GM08714 (cell line): ENCODE measurements around the gene SLC12A6.

Experiments
- H3K4me3 ChIP-seq: fragments of 200-500 bp; sonication (Bioruptor generic); 2 replicates; pipeline ENCODE4 v1.5.1; 2014; ENCODE audit warnings: mild to moderate bottlenecking, low read length, inconsistent platforms
- ZNF274 ChIP-seq: IDR thresholded peaks from 2 replicates; pipeline ENCODE4 v1.6.1; 2012; ENCODE audit warnings: mild to moderate bottlenecking, low read depth, low read length

The SLC12A6 gene

GRCh38 chr15:34323217-34323616, 14.4 kb downstream of the SLC12A6 start:
- TF ChIP-seq ZNF274, result no peak
- H3K4me3 ChIP-seq, result no peak overlapping the region

GRCh38 chr15:34318277-34319079, 19.1 kb downstream of the SLC12A6 start:
- no peak for TF ChIP-seq ZNF274
- H3K4me3 ChIP-seq, result peak overlapping the region; percentile 99

GRCh38 chr15:34314491-34315490, 22.8 kb downstream of the SLC12A6 start:
- no peak overlapping the region for H3K4me3 ChIP-seq
- TF ChIP-seq ZNF274, result no peak

- no peak overlapping the region for H3K4me3 ChIP-seq
- no peak for TF ChIP-seq ZNF274
Measured at GRCh38 chr15:34311563-34311962, 26.0 kb downstream of the SLC12A6 start.

- TF ChIP-seq ZNF274, result no peak
- H3K4me3 ChIP-seq, result no peak overlapping the region
Measured at GRCh38 chr15:34304613-34305012, 33.0 kb downstream of the SLC12A6 start.

GRCh38 chr15:34301058-34301457, 36.5 kb downstream of the SLC12A6 start:
- no peak for TF ChIP-seq ZNF274
- H3K4me3 ChIP-seq, result no peak overlapping the region

- no peak for TF ChIP-seq ZNF274
- H3K4me3 ChIP-seq, result no peak overlapping the region
Measured at GRCh38 chr15:34297059-34297458, 40.5 kb downstream of the SLC12A6 start.

GRCh38 chr15:34292621-34293020, 45.0 kb downstream of the SLC12A6 start:
- H3K4me3 ChIP-seq, result no peak overlapping the region
- TF ChIP-seq ZNF274, result no peak

GRCh38 chr15:34284937-34285336, 52.6 kb downstream of the SLC12A6 start:
- TF ChIP-seq ZNF274, result no peak
- H3K4me3 ChIP-seq, result no peak overlapping the region

GRCh38 chr15:34282384-34282783, 55.2 kb downstream of the SLC12A6 start:
- no peak for TF ChIP-seq ZNF274
- no peak overlapping the region for H3K4me3 ChIP-seq

- H3K4me3 ChIP-seq, result no peak overlapping the region
- TF ChIP-seq ZNF274, result no peak
Measured at GRCh38 chr15:34280193-34280592, 57.4 kb downstream of the SLC12A6 start.

- H3K4me3 ChIP-seq, result no peak overlapping the region
- no peak for TF ChIP-seq ZNF274
Measured at GRCh38 chr15:34279368-34279767, 58.2 kb downstream of the SLC12A6 start.

GRCh38 chr15:34275721-34276120, 61.9 kb downstream of the SLC12A6 start:
- H3K4me3 ChIP-seq, result no peak overlapping the region
- TF ChIP-seq ZNF274, result no peak

- TF ChIP-seq ZNF274, result no peak
- no peak overlapping the region for H3K4me3 ChIP-seq
Measured at GRCh38 chr15:34275154-34275553, 62.4 kb downstream of the SLC12A6 start.

GRCh38 chr15:34271493-34271892, 66.1 kb downstream of the SLC12A6 start:
- no peak overlapping the region for H3K4me3 ChIP-seq
- no peak for TF ChIP-seq ZNF274
